Astrocyte (in vitro differentiated cells and primary cell): ENCODE measurements around the gene SLC38A8.

Experiments used
- CTCF ChIP-seq: IDR thresholded peaks from 2 replicates; pipeline ENCODE4 v1.5.1; 2011; ENCODE audit warnings: low read depth, mild to moderate bottlenecking, inconsistent platforms, low read length, moderate library complexity; ENCODE audit not compliant: insufficient read depth
- EZH2 ChIP-seq: IDR thresholded peaks from 2 replicates; pipeline ENCODE4 v1.6.1; 2012; ENCODE audit warnings: mild to moderate bottlenecking, low read length, inconsistent platforms; ENCODE audit not compliant: insufficient read depth

GRCh38 chr16:84054916-84055315, 12.3 kb upstream of the SLC38A8 start:
- TF ChIP-seq CTCF (no peak), EZH2 (no peak)
